Measurements from ENCODE around the gene TBL1X. TPM values are rescaled to one million over a fixed set of nuclear protein-coding genes. Genes with fewer than 3 reads are reported as not detected.
"Not testable (repeated sequence)": the region's sequence is repeated elsewhere in the genome, so short reads cannot be mapped to it uniquely, and the experiment has no call there.

The TBL1X gene
- total RNA-seq, 2 experiments from 2014 or later: 16.1 to 35.7 TPM

GRCh38 chrX:9471571-9471985 is 6.7 kb downstream of the TBL1X start:
- Histone ChIP-seq H3K27ac (ENCODE audit: low read depth, low read length, poor library complexity, severe bottlenecking) (no peak overlapping the region), H3K4me1 (ENCODE audit: insufficient read depth, low read length, poor library complexity, severe bottlenecking) (peaks cover 15% of the 10 kb centered on the region), H3K4me2 (ENCODE audit: low read length) (no peak overlapping the region), H2AFZ (ENCODE audit: low read length) (no peak overlapping the region), H3K9me3 (ENCODE audit: low read length) (no peaks in the 10 kb centered on the region), H3K9me2 (ENCODE audit: insufficient read depth, low read length) (no peaks in the 10 kb centered on the region), H3K4me3 (ENCODE audit: low read depth, low read length, poor library complexity, severe bottlenecking) (no peak overlapping the region), H3K79me2 (ENCODE audit: insufficient read depth, low read depth, low read length) (no peaks in the 10 kb centered on the region), H3K36me3 (ENCODE audit: insufficient read depth, low read length) (no peaks in the 10 kb centered on the region; the same call in 1 of the 2 replicates), H4K20me1 (ENCODE audit: insufficient read depth, low read length) (peaks cover under 1% of the 10 kb centered on the region; the same call in 1 of the 2 replicates)
- DNase-seq (ENCODE audit: low spot score): no peak
- TF ChIP-seq CTCF (conservative IDR thresholded peaks at IDR 0.05; ENCODE audit: low read length) (no peak), EZH2phosphoT487 (IDR thresholded peaks at IDR 0.05; ENCODE audit: borderline replicate concordance, low read depth, low read length) (no peak)
- intact Hi-C loops (cut with micrococcal nuclease; ENCODE audit: unreplicated experiment): no loop called here
- POLR2A ChIA-PET: interaction anchor here (0.6 kb wide), 1 partner anchor 8 kb away, joined by 3 read pairs; no protein-coding TSS in a partner anchor
- CTCF ChIA-PET (ENCODE audit: unreplicated experiment): no interaction called here
- no TSS peak for BruUV-seq (replicated peaks)

GRCh38 chrX:9473708-9474107 is 8.8 kb downstream of the TBL1X start:
- POLR2A ChIA-PET: no interaction called here
- CTCF ChIA-PET (ENCODE audit: unreplicated experiment): no interaction called here
- TSS peak; percentile 29 for BruUV-seq (replicated peaks)

GRCh38 chrX:9475417-9475816 is 10.6 kb downstream of the TBL1X start:
- POLR2A ChIA-PET: interaction anchor here (0.7 kb wide), 1 partner anchor 9 kb away, joined by 3 read pairs; no protein-coding TSS in a partner anchor
- H3K79me2 ChIP-seq (ENCODE audit: insufficient read depth, low read depth, low read length); BruUV-seq (replicated peaks); H2AFZ ChIP-seq (ENCODE audit: low read length); CTCF ChIA-PET (ENCODE audit: unreplicated experiment); H3K9me3 ChIP-seq (ENCODE audit: low read length); H3K4me1 ChIP-seq (ENCODE audit: insufficient read depth, low read length, poor library complexity, severe bottlenecking); H4K20me1 ChIP-seq (ENCODE audit: insufficient read depth, low read length); DNase-seq (ENCODE audit: low spot score); H3K36me3 ChIP-seq (ENCODE audit: insufficient read depth, low read length); H3K9me2 ChIP-seq (ENCODE audit: insufficient read depth, low read length); H3K4me3 ChIP-seq (ENCODE audit: low read depth, low read length, poor library complexity, severe bottlenecking); H3K27ac ChIP-seq (ENCODE audit: low read depth, low read length, poor library complexity, severe bottlenecking); H3K4me2 ChIP-seq (ENCODE audit: low read length); intact Hi-C loops (cut with micrococcal nuclease; ENCODE audit: unreplicated experiment): not testable (repeated sequence)

More at GRCh38 chrX:9473708-9474107, 8.8 kb downstream of the TBL1X start:
- peaks cover 9% of the 10 kb centered on the region for H3K4me1 ChIP-seq (ENCODE audit: insufficient read depth, low read length, poor library complexity, severe bottlenecking)
- H3K36me3 ChIP-seq (ENCODE audit: insufficient read depth, low read length): no peaks in the 10 kb centered on the region; the same call in 1 of the 2 replicates
- H3K9me3 ChIP-seq (ENCODE audit: low read length): no peaks in the 10 kb centered on the region
- no peak overlapping the region for H3K4me2 ChIP-seq (ENCODE audit: low read length)
- H3K27ac ChIP-seq (ENCODE audit: low read depth, low read length, poor library complexity, severe bottlenecking): no peak overlapping the region
- TF ChIP-seq CTCF (conservative IDR thresholded peaks at IDR 0.05; ENCODE audit: low read length): no peak
- no peak for TF ChIP-seq EZH2phosphoT487 (IDR thresholded peaks at IDR 0.05; ENCODE audit: borderline replicate concordance, low read depth, low read length)
- H2AFZ ChIP-seq (ENCODE audit: low read length): no peak overlapping the region
- DNase-seq (ENCODE audit: low spot score): no peak
- no peaks in the 10 kb centered on the region for H3K79me2 ChIP-seq (ENCODE audit: insufficient read depth, low read depth, low read length)
- H4K20me1 ChIP-seq (ENCODE audit: insufficient read depth, low read length): no peaks in the 10 kb centered on the region
- H3K9me2 ChIP-seq (ENCODE audit: insufficient read depth, low read length): no peaks in the 10 kb centered on the region
- intact Hi-C loops (cut with micrococcal nuclease; ENCODE audit: unreplicated experiment): no loop called here
- no peak overlapping the region for H3K4me3 ChIP-seq (ENCODE audit: low read depth, low read length, poor library complexity, severe bottlenecking)

Data from OCI-LY7 (cell line).